SKM-1 treated with dmso at 0.1 percent for 144 hours (cell line): ENCODE measurements around the gene CDCA3.

Source experiments
- DNase-seq: peaks from one replicate; lab custom pipeline; 2025; ENCODE audit not compliant: unreplicated experiment; lab: John Stamatoyannopoulos, UW

Gene CDCA3

DNA sequence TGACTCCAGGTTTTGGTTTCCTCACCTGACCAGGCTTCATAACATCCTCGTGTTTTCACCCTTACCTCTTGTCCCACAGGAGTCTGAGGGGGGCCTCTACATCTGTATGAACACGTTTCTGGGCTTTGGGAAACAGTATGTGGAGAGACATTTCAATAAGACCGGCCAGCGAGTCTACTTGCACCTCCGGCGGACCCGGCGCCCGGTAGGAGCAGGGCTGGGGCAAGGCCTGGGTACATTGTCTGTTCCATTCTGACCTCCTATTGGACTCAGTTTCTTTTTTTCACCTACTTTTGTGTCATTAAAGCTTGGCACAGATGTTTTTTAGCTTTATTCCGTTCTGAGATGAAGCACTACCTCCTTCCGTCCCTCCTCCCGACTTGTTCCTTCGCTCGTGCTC, 4.2 kb upstream of the CDCA3 start:
- no peak for DNase-seq

DNA sequence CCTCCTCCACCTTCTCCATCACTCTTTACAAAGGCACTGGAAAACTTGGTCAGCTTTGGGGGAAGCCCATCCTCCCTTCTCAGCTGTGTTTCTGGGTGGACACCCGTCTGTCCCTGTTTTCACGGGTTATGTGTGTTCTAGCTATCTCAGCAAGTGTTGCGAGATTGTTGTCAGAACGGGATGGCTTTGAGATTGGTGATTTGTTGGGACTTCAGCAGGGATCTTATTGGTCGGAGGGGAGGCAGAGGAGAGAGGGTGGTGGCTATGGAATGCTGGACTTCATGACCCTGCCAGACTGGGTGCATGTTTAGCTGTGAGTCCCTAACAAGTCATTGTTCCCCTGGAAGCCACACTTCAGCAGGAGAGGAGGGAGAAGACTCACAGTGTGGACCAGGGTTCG, 3.0 kb upstream of the CDCA3 start:
- no peak for DNase-seq

DNA sequence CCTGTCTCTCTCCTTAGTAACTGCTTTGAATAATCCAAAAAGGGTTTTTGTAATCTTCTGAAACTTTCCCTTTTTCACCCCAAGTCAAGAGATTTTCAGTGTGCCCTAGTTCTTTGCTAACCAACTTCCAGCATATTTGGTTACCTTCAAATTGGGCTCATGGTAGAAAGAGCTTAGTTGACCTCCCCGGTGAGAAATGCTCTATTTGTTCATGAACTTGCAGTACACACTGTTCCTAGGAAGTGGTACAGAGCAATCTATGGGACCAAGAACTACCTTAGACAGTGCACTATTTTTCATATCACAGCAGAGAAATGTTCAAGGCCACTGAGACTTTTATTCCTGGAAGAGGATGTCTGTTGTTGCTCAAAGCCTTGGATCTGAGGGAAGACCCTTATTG, 2.5 kb upstream of the CDCA3 start:
- DNase-seq = no peak

DNA sequence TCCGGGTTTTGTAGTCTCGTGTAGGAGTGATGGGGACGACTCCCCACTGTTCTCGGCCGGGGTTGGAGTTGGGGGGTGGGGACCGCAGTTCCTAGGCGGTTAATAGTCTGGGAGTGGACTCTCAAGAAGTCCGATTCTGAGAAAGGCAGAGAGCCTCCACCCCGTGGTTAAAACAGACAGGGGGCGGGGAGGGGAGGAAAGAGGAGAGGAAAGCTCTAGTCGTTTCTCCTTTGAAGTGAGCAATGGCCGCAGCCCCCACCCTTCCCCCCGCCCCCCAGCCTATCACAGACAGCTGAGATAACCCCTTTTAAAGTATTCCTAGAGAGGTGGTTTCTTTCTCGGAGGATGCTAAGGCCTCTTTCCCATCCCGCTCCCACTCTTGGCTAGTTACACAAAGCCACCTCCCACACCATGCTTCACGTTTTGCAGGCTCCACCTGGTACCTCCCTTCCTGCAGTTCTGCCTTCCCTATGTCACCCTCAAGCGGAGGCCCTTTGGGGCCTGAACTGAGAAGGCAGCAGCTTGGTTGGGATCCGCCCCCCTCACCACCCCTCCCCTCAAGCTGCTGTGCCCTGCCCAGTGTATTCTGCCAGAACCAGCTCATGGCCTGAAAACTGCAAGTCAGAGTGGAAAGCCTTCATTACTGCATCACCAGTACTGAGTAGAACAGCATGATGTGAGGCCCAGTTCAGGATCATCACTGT, 1.7 kb upstream of the CDCA3 start:
- DNase-seq = no peak

DNA sequence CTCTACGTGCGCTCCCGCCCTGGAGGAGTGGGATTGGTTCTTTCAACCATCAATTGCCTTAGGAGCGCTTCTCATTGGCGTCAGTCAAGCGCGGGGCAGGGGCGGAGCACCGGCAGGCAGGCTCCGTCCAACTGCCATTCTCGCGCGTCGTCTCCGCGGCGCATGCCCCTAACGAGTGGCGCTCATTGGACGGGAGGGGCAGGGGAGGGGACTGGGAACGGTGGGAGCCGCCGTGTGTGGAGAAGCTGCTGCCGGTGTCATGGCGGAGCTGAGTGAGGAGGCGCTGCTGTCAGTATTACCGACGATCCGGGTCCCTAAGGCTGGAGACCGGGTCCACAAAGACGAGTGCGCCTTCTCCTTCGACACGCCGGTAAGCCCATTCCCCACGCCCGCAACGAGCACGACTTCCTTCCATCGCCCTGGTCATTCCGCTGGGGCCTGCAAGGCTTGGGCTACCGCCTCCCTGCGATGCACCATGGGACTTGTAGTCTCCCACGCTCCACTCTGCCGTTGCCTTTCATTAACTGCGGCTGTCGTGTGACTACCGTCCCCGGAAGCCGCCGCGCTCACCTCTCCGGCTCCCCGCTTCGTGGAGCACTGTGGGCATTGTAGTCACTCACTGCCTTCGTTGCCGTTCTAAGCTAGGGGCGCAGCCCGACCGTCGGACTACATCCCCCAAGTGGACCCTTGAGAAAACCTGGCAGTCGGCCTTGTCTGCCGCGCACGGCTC, 1.0 kb upstream of the CDCA3 start, which contains the start of gene USP5:
Gene USP5, plus strand, starts transcription at position 230 of the 730 bp plus-strand sequence. Its CDS starts 30 bp downstream, at position 260.
- peak; percentile 90 for DNase-seq

DNA sequence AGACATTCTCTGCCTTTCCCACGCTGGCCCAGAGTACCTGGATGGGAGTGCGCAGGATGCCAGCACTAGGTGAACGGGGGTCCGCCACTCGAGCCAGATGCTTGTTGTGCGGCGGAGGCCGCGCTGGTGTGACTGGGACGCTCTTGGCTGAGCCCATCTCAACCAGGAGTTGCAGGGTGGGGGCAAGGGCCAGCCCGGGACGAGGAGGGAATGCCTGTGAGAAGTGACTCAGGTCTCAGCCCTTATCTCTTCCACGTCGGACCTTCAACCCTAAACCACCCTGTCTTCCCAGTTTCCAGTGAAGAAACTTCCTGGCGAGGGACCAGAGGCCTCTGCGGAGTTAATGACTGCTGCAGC, 312 bp downstream of the CDCA3 start:
- DNase-seq = no peak

DNA sequence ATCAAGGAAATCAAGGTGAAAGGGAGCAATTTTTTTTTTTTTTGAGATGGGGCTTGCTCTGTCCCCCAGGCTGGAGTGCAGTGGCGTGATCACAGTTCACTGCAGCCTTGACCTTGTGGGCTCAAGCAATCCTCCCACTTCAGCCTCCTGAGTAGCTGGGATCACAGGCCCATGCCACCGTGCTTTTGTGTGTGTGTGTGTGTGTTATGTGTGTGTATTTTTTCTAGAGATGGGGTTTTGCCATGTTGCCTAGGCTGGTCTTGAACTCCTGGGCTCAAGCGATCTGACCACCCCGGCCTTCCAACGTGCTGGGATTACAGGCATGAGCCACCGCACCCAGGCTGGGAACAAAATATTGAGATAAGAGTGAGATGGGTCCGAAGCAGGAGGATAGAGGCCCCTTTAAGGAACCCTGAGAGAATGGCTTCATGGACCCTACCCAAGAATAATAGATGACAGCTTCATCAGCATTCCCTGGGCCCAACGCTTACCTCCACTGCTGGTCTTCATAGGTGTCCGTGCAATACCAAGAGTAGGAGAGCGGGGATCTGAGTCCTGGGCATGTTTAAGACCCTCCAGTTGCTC, 1.0 kb downstream of the CDCA3 start:
- no peak for DNase-seq

DNA sequence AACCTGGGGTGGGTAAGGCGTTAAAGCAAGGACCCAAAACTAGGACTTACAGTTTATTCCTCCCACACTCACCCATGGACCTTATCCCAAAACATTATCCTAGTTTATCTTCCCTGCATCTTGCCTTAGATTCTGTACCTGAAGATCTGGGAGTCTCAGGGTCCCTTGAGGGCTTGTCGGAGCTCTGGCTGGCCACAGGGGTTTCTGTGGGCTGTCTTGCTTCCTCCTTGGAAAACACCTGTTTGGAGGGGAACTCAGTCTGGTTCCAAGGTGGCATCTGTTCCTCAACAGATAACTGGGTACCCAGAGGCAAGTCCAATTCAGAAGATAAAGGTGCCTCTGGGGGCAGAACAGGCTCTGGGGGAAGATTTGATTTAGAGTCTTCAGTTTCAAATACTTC, 1.7 kb downstream of the CDCA3 start:
- no peak for DNase-seq

DNA sequence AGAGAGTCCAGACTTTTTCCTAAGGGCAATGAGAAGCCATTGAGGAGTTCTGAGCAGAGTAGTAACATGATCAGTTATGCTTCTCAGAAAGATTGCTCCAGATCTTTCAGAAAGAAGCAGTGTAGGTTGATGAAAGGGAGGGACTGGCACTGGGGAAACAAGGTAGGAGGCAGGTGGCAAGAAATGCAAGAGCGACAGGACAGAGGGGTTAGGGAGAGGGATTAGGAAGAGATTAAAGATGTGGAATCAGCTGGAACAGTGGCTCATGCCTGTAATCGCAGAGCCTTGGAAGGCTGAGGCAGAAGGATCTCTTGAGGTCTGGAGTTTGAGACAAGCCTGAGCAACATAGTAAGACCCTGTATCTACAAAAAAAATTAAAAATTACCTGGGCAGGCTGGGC, 3.4 kb downstream of the CDCA3 start:
- no peak for DNase-seq

DNA sequence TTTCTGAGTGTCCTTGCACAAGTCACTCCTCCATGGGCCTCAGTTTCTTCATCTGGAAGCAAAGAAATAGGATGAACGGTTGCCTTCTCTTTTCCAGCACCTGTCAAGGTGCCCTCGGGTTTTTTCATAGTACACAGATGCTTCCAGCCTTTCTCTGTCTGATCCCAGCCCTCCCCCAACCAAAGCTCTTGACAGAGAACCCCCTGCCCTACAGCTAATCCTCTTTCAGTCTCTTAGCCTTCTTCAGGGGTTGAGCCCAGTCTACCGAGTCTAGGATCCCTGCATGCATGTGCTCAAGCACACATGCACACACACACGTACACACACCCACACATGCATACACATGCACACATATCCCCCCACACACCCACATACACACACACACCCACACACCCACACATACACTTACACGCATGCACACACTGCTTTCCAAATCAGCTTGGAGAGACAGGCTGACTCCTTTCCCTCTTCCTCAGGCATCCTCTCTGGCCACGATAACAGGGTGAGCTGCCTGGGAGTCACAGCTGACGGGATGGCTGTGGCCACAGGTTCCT, 4.7 kb downstream of the CDCA3 start:
- DNase-seq = no peak

DNA sequence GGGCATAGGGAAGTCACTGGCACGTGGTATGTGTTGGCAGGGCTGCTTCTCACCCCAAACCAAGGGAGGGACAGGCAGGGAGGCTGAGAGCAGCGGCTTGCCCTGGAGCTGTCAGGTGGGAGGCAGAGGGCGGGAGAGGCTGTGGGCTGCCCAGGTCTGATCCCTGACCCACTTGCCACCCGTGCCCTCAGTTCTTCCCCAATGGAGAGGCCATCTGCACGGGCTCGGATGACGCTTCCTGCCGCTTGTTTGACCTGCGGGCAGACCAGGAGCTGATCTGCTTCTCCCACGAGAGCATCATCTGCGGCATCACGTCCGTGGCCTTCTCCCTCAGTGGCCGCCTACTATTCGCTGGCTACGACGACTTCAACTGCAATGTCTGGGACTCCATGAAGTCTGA, 5.7 kb downstream of the CDCA3 start:
- DNase-seq = no peak

DNA sequence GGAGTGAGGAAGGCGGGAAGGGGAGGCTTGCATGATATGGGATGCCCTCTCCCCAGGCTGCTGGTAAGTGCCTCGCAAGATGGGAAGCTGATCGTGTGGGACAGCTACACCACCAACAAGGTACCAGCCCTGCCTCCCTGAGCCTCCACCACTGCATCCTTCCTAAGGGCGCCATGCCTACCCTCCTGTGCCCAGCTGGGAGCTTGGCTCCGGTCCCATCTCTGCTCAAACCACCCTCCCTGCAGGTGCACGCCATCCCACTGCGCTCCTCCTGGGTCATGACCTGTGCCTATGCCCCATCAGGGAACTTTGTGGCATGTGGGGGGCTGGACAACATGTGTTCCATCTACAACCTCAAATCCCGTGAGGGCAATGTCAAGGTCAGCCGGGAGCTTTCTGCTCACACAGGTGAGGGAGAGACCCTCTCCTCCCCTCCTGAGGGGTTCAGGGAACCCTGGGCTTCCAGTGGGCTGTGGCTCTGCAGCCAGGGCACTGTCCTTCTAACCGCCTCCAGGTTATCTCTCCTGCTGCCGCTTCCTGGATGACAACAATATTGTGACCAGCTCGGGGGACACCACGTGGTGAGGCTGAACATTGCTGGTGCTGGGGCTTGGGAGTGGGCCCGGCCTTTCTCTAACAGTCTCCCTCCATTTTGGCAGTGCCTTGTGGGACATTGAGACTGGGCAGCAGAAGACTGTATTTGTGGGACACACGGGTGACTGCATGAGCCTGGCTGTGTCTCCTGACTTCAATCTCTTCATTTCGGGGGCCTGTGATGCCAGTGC, 7.8 kb downstream of the CDCA3 start:
- DNase-seq = no peak

DNA sequence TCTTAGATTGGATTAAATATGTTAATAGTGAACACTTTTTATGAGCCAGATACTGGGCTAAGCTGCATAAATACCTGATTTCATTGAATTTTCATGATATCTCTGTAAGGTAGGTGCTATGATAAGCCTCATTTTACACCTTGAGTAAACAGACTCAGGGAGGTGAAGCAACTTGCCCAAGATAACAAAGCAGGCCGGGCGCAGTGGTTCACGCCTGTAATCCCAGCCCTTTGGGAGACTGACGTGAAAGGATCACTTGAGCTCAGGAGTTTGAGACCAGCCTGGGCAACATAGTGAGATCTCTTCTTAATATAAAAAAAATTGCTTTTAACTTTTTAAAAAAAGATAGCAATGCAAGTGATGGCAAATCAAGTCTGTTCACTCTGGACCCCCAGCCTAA, 9.0 kb downstream of the CDCA3 start:
- DNase-seq = no peak

DNA sequence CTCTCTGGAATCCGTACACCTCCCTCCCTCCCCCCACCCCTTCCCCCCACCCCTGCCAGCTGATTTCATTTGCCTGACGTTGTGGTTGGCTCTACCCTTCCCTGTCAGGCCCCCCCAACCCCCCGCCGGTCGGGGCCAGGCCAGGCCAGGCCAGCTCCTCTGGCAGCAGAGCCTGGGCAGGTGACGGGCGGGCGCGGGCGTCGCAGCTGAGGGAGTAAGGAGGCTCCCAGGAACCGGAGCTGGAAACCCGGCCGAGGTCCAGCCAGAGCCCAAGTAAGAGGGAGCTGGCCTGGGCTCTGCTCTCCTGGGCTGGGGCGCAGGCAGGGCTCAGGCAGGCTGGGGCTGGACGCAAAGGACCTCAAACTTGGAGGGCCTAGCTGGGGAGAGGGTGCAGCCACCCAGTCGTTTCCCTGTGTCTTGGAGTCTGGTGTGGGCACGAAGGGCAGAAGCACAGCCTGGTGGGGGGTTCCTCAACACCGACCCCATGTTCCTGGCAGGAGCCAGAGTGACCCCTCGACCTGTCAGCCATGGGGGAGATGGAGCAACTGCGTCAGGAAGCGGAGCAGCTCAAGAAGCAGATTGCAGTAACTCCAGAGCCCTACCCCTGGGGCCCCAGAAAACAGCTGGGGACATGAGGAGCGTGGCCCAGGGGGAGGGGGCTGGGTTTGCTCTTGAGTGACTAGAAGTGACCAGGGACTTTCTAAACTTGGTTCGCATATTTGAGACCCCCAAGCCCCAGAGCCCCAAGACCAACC, 10.1 kb downstream of the CDCA3 start, which contains the start of gene GNB3:
Gene GNB3, plus strand, starts transcription at position 165 of the 755 bp plus-strand sequence. Its CDS starts 363 bp downstream, at position 528.
- DNase-seq = no peak

DNA sequence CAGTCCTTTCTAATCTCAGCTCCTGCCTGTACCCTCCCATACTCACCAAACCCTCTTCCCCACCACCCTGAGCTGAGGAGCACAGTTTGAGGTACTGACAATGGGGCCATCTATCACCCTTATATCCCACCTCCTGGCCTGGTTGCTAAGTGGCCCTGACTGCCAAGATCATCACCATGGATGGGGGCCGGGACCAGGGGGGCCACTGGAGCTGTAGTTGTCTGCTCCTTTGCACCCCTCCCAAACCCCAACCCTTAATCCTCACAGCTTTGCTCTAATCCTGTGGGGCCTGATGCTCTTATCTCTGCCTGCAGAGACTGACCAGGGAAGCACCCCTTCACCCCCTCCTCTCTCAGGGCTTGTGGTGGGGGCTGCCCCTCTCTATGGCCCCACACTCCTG, 10.8 kb downstream of the CDCA3 start:
- DNase-seq = no peak

DNA sequence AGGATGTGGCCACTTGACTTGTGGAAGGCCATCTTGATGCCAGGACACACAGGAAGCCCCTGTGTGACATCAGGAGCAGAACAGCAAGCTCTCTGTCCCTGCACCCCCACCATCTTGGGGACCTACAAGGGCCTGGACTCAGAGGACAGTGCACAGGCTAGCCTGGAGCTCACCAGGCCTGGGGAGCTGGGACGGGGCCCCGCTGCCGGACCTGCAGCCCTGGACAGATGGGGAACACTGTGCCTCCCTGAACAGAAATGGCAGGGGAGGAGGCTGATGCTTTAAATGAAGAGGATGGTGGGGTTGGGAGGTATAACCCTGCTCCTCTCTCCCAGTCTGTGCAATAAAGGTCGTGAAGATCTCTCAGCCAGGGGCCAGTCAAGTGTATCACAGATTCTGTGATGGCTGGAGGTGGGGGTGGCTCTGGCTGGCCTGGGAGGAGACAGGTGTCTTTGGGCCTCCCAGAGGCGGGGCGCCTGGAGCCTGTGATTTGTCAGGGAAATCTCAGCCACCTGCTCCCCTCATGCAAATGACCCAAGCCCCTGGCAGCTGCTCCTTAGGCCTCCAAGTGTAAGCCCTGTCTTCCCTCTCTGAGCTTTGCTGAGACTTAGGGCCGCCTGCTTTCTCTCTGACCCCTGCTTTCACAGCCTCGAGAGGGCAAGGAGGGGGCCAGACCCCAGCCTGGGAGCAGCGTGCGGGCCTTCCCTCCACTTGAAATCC, 11.4 kb downstream of the CDCA3 start:
- DNase-seq = no peak

DNA sequence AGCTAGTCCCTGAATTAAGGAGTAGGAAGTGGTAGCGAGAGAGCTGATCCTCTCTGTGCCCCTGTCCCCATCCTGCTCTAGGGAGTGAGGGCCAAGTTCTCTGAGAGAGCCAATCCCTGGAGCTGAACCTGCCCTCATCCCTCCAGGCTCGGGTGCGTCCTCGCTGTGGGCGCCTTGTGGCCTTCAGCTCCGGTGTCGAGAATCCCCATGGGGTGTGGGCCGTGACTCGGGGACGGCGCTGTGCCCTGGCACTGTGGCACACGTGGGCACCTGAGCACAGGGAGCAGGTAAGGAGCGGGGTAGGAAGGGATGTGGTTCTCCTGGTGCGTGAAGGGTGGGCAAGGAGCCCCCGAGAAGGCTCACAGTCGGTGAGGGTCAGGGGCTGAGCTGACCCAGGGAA, 12.2 kb downstream of the CDCA3 start:
- no peak for DNase-seq

DNA sequence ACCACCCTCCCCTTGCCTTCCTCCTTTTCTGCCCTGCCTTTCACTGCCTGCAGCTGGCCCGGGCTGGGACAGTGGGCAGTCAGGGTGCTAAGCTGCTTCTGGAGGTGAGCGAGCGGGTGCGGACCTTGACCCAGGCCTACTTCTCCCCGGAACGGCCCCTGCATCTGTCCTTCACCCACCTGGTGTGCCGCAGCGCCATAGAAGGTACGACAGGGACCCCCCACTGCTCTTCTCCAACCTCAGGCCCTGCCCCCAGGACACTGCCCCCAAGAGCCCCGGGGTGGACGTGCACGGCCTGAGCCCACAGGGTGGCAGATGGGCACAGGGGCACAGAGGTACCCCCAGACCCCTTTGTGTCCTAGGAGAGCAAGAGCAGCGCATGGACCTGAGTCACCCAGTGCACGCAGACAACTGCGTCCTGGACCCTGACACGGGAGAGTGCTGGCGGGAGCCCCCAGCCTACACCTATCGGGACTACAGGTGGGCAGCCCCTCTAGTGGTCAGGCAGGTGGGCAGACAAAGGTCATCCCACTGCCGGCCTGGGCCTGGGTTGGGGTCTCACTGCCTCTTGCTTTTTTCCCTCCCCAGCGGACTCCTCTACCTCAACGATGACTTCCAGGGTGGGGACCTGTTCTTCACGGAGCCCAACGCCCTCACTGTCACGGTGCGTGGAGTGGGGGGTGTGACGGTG, 13.6 kb downstream of the CDCA3 start:
- no peak for DNase-seq

DNA sequence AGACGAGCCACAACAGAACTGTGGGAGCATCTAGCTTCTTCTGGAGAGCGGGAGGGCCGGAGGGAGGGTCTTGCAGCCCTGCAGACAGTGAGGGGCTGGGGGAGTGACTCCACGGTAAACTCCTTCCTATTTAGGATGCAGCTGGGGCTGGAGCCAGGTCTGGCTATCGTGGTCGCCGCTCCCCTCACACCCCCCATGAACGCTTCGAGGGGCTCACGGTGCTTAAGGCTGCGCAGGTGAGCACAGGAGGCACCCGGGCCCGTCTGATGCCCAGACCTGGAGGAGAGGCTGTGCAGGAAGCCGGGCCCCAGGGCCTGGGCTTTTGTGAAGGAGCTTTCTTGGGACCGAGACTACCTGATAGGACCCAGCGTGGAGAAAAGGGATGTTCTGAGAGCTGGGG, 14.2 kb downstream of the CDCA3 start:
- no peak for DNase-seq
